ENCODE results near the gene GPR141.
A peak's percentile ranks its signal among the peaks of the same experiment; 100 is the strongest.
"Not testable (repeated sequence)": the region's sequence is repeated elsewhere in the genome, so short reads cannot be mapped to it uniquely, and the experiment has no call there.

The GPR141 gene

GRCh38 chr7:37686556-37687345 lies 3.2 kb downstream of the GPR141 start:
- DNase-seq, result no peak

- DNase-seq, result peak in 1 of 2 donors; percentile 21
These were observed 6.6 kb downstream of the GPR141 start for GRCh38 chr7:37690206-37690605.

- peak in 1 of 2 donors; percentile 21 for DNase-seq
These were observed 10.9 kb downstream of the GPR141 start for GRCh38 chr7:37694208-37695094.

GRCh38 chr7:37698276-37698675 lies 14.7 kb downstream of the GPR141 start:
- no peak for DNase-seq

DNA sequence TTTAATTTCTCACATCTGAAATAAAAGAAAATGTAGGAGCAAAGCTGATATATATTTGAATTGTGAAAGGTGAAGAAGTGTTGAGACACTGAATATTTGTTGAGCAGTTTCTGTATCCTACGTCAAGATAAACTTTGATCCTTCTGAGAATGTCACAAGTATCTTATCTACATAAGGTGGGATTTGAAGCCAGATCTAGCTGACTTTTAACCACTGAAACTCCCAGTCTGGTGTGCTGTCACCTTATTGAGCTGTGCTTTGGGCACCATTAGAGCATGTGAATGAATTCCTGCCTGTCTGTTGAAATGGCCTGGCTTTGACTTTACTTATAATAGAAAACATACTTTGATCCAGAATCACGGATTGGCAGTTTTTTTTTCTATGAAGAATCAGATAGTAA lies 15.2 kb downstream of the GPR141 start:
- DNase-seq, result no peak

GRCh38 chr7:37701769-37702168 lies 18.2 kb downstream of the GPR141 start:
- no peak for DNase-seq

- no peak for DNase-seq
These were observed 19.8 kb downstream of the GPR141 start for GRCh38 chr7:37703361-37703760.

DNA sequence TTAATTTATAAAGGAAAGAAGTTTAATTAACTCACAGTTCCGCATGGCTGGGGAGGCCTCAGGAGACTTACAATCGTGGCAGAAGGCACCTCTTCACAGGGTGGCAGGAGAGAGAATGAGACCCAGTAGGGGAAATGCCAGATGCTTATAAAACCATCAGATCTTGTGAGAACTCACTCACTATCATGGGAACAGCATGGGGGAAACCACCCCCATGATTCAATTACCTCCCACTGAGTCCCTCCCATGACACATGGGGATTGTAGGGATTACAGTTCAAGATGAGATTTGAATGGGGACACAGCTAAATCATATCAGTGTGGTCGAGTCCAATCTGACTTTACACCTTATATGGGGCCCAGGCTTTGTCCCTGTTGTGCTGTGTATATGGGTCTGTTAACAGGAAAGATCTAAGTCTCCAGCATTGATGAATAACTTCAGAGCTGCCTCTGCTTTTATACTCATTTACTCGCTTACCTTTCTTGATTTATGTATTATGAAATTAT lies 20.8 kb downstream of the GPR141 start:
- not testable (repeated sequence) for DNase-seq

DNA sequence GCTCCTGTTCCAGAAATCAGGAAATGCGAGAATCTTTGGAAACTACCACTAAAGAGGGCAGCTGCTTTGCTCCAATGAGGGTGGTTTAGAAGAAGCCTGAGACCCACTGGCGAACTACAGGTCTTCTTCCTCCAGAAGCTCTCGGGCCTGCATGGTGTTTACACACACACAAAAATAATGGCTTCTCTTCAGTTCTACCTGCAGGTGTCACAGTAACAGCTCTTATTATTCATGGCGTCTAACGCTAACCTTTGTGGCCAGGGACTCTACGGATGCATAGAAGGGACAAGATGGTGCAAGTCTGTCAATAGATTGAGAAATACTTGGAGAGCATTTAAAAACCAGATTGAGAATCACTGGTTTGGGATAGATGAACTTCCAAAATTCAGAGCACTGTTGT lies 22.4 kb downstream of the GPR141 start:
- DNase-seq, result no peak

DNA sequence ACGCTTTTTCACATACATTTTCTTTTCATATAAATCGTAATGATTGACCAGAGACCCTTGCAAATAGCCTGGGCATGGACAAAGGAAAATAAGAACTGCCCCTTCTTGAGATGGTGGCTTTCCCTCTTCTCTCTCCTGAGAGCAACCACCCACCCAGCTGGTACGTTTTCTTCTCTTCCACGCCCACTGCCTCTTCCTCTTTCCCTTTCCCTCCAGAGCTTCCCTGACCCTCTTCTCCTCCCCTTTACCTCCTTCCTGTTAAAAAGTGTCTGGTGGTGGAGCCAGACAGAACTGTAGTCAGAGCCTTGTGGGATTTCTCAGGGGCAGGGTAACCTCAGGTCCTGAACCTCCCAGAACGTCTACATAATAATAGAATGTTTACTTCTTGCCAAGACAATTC lies 23.2 kb downstream of the GPR141 start:
- DNase-seq, result no peak

- no peak for DNase-seq
These were observed 24.4 kb downstream of the GPR141 start for GRCh38 chr7:37707754-37708485.

- no peak for DNase-seq
These were observed 26.3 kb downstream of the GPR141 start for GRCh38 chr7:37709631-37710509.

DNA sequence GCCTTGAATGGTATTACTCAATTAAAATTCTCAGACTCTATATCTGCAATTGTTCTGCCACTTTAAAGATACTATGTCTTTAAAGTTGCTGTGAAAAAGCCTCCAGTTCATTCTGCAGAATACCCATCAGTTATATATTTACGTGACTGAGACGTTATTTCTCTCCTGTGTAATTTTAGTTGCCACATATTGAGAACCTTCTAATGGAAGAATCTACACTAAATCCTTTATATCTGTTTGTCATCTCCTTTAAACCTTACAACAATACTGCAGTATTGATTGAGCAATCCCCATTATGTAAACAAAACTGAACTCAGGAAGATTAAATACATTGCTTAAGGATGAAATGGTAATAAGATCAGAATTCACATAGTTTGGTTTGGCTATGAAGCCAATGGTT lies 30.0 kb downstream of the GPR141 start:
- DNase-seq, result no peak

DNA sequence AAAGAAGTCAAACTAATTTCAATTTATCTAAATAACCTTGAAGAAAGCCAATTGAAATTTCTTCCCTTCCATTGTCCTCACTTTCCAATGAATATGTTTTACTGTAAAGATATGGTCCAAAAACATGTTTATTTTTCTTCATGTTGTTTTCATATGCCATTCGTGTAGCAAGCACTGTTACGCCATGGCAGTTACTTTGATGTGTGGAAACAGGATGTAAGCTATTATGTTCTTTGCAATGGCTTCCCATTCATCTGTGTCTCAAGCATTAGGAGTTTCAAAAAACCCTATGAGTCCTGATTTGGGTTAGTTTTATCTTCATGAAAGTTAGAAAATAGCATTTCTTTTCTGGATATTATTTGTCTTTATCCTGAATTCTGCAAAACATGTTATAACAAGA lies 31.0 kb downstream of the GPR141 start:
- no peak for DNase-seq

DNA sequence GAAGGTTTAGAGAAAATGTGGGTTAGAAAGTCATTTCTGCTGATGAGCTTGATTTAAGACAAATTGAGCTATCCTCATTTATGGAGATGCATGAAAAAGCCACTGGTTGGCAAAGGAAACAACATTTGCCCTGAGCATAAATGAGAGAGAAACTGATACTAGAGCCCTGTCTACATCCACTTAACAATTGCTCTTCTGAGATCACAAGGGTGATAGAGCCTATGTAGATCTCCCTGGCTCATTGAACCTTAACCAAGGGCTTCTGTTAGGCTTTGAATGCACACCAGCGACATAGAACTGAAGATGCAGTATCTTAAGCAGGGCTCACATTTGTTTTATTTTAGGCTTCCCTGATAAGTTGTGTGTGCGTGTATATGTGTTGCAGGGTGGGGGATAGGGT lies 35.0 kb downstream of the GPR141 start:
- DNase-seq, result no peak

DNA sequence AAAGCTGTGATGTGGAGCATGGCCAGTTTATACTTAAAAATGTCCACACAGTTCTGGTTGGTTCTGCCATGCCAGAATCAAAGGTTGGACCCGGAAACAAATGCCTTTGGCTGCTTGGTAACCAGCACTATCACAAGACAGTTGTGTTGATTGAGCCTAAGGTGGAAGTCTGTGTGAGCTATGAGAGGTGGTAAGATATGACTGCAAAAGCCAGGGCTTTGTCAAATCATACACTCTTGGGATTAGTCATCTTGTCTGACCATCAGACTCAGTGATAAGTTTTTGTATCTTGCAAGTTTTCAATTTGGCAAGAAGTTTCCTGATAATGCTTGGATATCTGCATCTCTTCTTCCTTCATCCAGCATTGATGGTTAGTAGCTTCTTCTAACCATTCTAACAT lies 35.5 kb downstream of the GPR141 start:
- DNase-seq, result no peak

GRCh38 chr7:37724732-37725131 lies 41.2 kb downstream of the GPR141 start:
- no peak for DNase-seq

- no peak for DNase-seq
These were observed 42.5 kb downstream of the GPR141 start for GRCh38 chr7:37726016-37726415.

- DNase-seq, result no peak
These were observed 45.2 kb downstream of the GPR141 start for GRCh38 chr7:37728747-37729146.

DNA sequence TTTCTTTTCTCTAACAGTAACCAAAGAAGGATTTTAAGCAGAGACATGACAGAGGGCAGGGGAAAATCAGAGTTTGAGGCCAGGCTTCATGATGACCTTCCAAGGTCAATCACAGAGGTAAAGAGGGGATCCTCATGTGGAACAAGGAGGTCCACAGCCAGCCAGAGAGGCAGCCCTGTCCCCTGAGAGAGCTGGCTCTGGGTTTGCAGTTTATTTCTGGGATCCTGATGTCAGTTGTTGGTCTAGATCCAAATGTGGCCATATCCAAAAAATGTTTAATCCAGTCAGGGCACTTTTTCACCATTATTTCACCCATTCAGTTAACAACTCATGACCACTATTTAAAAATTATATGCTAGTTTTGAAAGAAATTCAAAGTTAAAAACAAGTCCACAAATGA lies 45.6 kb downstream of the GPR141 start:
- DNase-seq, result no peak

- no peak for DNase-seq
These were observed 46.9 kb downstream of the GPR141 start for GRCh38 chr7:37730501-37730900.

DNA sequence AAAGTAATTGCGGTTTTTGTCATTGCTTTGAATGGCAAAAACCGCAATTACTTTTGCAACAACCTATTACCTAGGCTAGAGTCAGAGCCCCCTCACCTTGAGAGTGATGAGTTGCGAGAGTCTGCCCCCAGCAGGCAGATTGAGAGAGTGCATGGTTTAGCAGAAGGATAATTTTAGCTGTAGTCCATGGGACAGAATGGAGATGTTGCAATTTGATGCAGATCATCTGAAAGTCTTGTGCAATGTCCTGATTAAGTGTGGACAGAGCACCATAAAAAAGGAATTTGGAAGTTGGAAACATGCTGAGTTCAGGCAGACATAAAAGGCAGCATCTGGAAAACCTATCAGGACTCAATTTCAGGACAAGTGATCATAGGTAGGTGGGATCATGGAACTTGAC lies 48.7 kb downstream of the GPR141 start:
- peak; percentile 34 to 55 for DNase-seq

All from CD4-positive, alpha-beta T cell treated with Interleukin-1 beta for 1 hour (primary cell).